CD14-positive monocyte (primary cell): ENCODE results near the gene SLC16A9. TPM values are rescaled to one million over a fixed set of nuclear protein-coding genes. Genes with fewer than 3 reads are reported as not detected.
A peak's percentile ranks its signal among the peaks of the same experiment; 100 is the strongest.

ENCODE experiments used
- DNase-seq, 3 donors: peaks; one replicate each; pipeline ENCODE4 v3.0.0-alpha.2; 2011 to 2022
- H2AFZ ChIP-seq: 2 replicates; pipeline ENCODE4 v1.6.0; 2012; ENCODE audit warnings: mild to moderate bottlenecking, low read depth, low read length, inconsistent platforms; ENCODE audit not compliant: insufficient read depth, poor library complexity, severe bottlenecking
- H3K27ac ChIP-seq, 2 donors: 1 replicate in 1 of 2; 2 replicates in 1 of 2; pipeline ENCODE4 v1.5.1; 2012 to 2013; ENCODE audit warnings: low read length in 2 of 2, control low read depth in 1 of 2, inconsistent platforms in 1 of 2, low read depth in 1 of 2, mild to moderate bottlenecking in 1 of 2
- H3K27me3 ChIP-seq, 2 donors: one replicate each; pipeline versions ENCODE4 v1.6.0 to v1.6.1; 2011 to 2013; ENCODE audit warnings: low read length in 2 of 2; ENCODE audit not compliant: control insufficient read depth in 2 of 2, insufficient read depth in 2 of 2
- H3K36me3 ChIP-seq, 2 donors: replicated peaks in 1 of 2; 1 replicate in 1 of 2; 2 replicates in 1 of 2; pipeline versions ENCODE4 v1.5.1 to v1.6.1; 2012 to 2013; ENCODE audit warnings: low read length in 2 of 2, control low read depth in 1 of 2, inconsistent platforms in 1 of 2, mild to moderate bottlenecking in 1 of 2; ENCODE audit not compliant: insufficient read depth in 2 of 2, control insufficient read depth in 1 of 2
- H3K4me1 ChIP-seq, 2 donors: 1 replicate in 1 of 2; 2 replicates in 1 of 2; pipeline versions ENCODE4 v1.5.1 to v1.6.1; 2012 to 2013; ENCODE audit warnings: low read length in 2 of 2, control low read depth in 1 of 2, inconsistent platforms in 1 of 2, mild to moderate bottlenecking in 1 of 2, moderate library complexity in 1 of 2; ENCODE audit not compliant: insufficient read depth in 2 of 2, control insufficient read depth in 1 of 2
- H3K4me2 ChIP-seq: replicated peaks from 2 replicates; pipeline ENCODE3; 2012; ENCODE audit warnings: low read length, moderate library complexity, mild to moderate bottlenecking; ENCODE audit not compliant: poor library complexity, severe bottlenecking; ENCODE audit errors: extremely low read depth
- H3K4me3 ChIP-seq, 3 experiments: fragments of 200-600 bp in 1 of 3; sonication (generic) in 1 of 3; replicated peaks in 1 of 3; 1 replicate in 2 of 3; 2 replicates in 1 of 3; pipeline ENCODE4 v1.5.1; 2011 to 2013; ENCODE audit warnings: low read length in 3 of 3, mild to moderate bottlenecking in 3 of 3, control low read depth in 2 of 3, low read depth in 2 of 3, inconsistent platforms in 1 of 3, moderate library complexity in 1 of 3
- H3K79me2 ChIP-seq: 2 replicates; pipeline ENCODE4 v1.6.0; 2012; ENCODE audit warnings: mild to moderate bottlenecking, control low read depth, inconsistent platforms, low read length, moderate library complexity; ENCODE audit not compliant: insufficient read depth
- H3K9ac ChIP-seq: 2 replicates; pipeline ENCODE4 v1.6.0; 2017; ENCODE audit warnings: low read length, mild to moderate bottlenecking; ENCODE audit not compliant: insufficient read depth, poor library complexity, severe bottlenecking
- H3K9me3 ChIP-seq, 2 donors: replicated peaks in 1 of 2; 1 replicate in 1 of 2; 2 replicates in 1 of 2; pipeline versions ENCODE4 v1.5.1 to v1.6.1; 2012 to 2013; ENCODE audit warnings: low read length in 2 of 2, control low read depth in 1 of 2; ENCODE audit not compliant: control insufficient read depth in 1 of 2, insufficient read depth in 1 of 2
- H4K20me1 ChIP-seq: 2 replicates; pipeline ENCODE4 v1.6.0; 2012; ENCODE audit warnings: mild to moderate bottlenecking, low read length, control low read depth, moderate library complexity; ENCODE audit not compliant: insufficient read depth
- H3K27ac Mint-ChIP-seq, 7 donors: one replicate each; pipeline ENCODE4 v1.8.0; 2020; ENCODE audit warnings: mild to moderate bottlenecking in 7 of 7, mixed read lengths in 7 of 7, moderate library complexity in 6 of 7, inconsistent platforms in 2 of 7
- H3K27me3 Mint-ChIP-seq, 3 donors: one replicate each; pipeline ENCODE4 v1.8.0; 2021 to 2022; ENCODE audit warnings: low read depth in 3 of 3, mild to moderate bottlenecking in 3 of 3, mixed read lengths in 3 of 3, moderate library complexity in 3 of 3, inconsistent platforms in 1 of 3
- H3K36me3 Mint-ChIP-seq, 2 donors: one replicate each; pipeline ENCODE4 v1.8.0; 2020; ENCODE audit warnings: mixed read lengths in 2 of 2, inconsistent platforms in 1 of 2, mild to moderate bottlenecking in 1 of 2
- H3K4me1 Mint-ChIP-seq: one replicate; pipeline ENCODE4 v1.8.0; 2020; ENCODE audit warnings: mild to moderate bottlenecking, mixed read lengths
- H3K4me3 Mint-ChIP-seq, 2 donors: one replicate each; pipeline ENCODE4 v1.8.0; 2020; ENCODE audit warnings: mild to moderate bottlenecking in 2 of 2, mixed read lengths in 2 of 2, moderate library complexity in 1 of 2
- H3K9me3 Mint-ChIP-seq, 7 donors: one replicate each; pipeline ENCODE4 v1.8.0; 2020 to 2022; ENCODE audit warnings: mixed read lengths in 7 of 7, mild to moderate bottlenecking in 6 of 7, moderate library complexity in 6 of 7, inconsistent platforms in 2 of 7
- WGBS: methylation state at CpG from one replicate; pipeline ENCODE4 v1.1.5; 2013; ENCODE audit warnings: missing lambda C conversion rate; ENCODE audit not compliant: insufficient coverage; 5-methylcytosine and 5-hydroxymethylcytosine counted together
- intact Hi-C, 2 donors: fragments of 100-400 bp; cut with micrococcal nuclease; formaldehyde crosslinking; loops; one replicate each; pipeline versions ENCODE4 v1.15.0 to v1.15.1; 2023
- polyA plus RNA-seq, 3 donors: library from polyadenylated mRNA; depleted of rRNA in 1 of 3; unstranded in 2 of 3; stranded (reverse) in 1 of 3; fragments of 300-500 nt in 2 of 3; fragments of >200 nt in 1 of 3; fragmentation: Illumina TruSeq in 2 of 3; gene quantifications; 1 replicate in 2 of 3; 2 replicates in 1 of 3; pipeline ENCODE4 v1.2.3, GENCODE V29; 2012 to 2021
- TF ChIP-seq, protein P1 (sequence below): fragments of 200-600 bp; IDR thresholded peaks from one replicate; pipeline ENCODE4 v1.8.0; 2022; ENCODE audit warnings: antibody characterized with exemption, mild to moderate bottlenecking

SLC16A9 gene
- polyA plus RNA-seq, 3 donors = not detected

DNA sequence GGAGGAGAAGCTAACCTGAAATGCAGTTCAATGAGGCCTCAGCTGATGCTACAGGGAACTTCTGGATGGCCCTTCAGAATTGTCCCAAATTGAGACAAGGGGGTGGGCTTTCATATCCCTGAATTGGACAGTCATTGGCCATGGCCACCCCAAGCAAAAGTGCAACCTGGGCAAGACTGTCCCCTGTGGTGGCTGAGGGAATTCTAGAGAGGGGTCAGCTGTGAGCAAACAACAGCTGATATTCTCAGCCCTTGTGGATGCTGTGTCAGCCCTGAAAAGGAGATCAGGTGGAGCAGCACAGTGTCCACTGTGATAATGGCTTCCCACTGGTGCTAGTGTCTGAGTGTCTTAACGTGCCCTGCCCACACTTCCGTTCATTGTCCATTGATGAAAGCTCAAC, 76.6 kb downstream of the SLC16A9 start:
- Histone ChIP-seq H3K9me3 (no peaks in the 10 kb centered on the region), H3K4me1 (no peaks in the 10 kb centered on the region), H4K20me1 (no peaks in the 10 kb centered on the region), H3K27me3 (no peaks in the 10 kb centered on the region), H3K79me2 (no peaks in the 10 kb centered on the region), H2AFZ (no peak overlapping the region), H3K4me2 (no peak overlapping the region), H3K36me3 (no peaks in the 10 kb centered on the region), H3K27ac (no peak overlapping the region), H3K4me3 (no peak overlapping the region), H3K9ac (no peak overlapping the region)
- Mint-ChIP-seq H3K27me3 (peaks cover 0 to 3% (median under 1%) of the 10 kb centered on the region in 3 donors), H3K27ac (no peak overlapping the region), H3K36me3 (no peaks in the 10 kb centered on the region), H3K4me1 (no peaks in the 10 kb centered on the region), H3K9me3 (peaks cover 0 to 6% (median 3%) of the 10 kb centered on the region in 7 donors), H3K4me3 (no peak overlapping the region)
- TF ChIP-seq, protein P1, sequence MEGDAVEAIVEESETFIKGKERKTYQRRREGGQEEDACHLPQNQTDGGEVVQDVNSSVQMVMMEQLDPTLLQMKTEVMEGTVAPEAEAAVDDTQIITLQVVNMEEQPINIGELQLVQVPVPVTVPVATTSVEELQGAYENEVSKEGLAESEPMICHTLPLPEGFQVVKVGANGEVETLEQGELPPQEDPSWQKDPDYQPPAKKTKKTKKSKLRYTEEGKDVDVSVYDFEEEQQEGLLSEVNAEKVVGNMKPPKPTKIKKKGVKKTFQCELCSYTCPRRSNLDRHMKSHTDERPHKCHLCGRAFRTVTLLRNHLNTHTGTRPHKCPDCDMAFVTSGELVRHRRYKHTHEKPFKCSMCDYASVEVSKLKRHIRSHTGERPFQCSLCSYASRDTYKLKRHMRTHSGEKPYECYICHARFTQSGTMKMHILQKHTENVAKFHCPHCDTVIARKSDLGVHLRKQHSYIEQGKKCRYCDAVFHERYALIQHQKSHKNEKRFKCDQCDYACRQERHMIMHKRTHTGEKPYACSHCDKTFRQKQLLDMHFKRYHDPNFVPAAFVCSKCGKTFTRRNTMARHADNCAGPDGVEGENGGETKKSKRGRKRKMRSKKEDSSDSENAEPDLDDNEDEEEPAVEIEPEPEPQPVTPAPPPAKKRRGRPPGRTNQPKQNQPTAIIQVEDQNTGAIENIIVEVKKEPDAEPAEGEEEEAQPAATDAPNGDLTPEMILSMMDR = no peak
- 94% methylated on average over 2 of the region's 2 CpGs for WGBS
- DNase-seq = no peak
- intact Hi-C loops = no loop called here

DNA sequence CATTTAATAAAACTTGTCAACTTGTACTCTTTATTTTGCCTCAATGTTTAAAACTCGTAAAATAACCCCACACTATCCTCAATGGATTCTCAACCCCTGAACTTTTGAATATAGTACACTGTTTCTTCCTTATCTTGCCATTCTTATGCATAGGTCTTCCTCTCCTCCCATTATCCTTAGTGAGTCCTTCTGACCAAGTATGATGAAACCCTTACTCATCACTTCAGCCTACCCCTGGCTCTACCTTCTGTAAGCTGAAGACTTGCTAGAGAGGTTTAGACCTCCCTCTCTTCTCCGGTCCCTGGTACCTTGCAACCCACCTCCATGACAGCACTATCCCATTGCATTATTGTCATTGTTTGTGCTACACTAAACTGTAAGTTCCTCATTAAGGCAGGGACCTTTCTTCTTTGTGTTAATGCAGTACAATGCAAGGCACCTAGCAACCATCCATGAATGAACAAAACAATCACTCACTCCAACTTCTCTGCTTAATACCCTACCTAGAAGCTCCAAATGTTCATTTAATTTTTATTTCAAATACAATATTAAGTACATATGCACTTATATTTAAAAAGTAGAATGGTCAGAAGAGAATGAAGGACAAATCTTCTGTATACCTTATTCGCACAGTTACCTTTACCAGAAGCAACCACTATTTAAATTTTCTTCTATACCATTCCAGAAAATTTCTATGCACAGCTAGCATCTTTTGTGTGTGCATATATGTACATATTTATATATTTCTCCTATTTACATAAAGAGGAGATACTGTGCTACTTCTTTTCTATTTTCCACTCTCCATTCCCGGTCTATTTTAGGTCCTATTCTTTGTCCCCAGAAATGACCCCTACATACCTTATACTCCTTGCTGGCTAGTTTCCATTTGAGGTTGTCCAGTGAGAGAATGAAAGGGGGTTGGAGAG, 77.5 kb downstream of the SLC16A9 start:
- Histone ChIP-seq H3K9ac (no peak overlapping the region), H3K4me2 (no peak overlapping the region), H3K36me3 (no peaks in the 10 kb centered on the region), H3K9me3 (no peaks in the 10 kb centered on the region), H3K4me1 (no peaks in the 10 kb centered on the region), H2AFZ (no peak overlapping the region), H3K27ac (no peak overlapping the region), H4K20me1 (no peaks in the 10 kb centered on the region), H3K4me3 (no peak overlapping the region), H3K79me2 (no peaks in the 10 kb centered on the region), H3K27me3 (no peaks in the 10 kb centered on the region)
- no peaks in the 10 kb centered on the region for H3K4me1 Mint-ChIP-seq
- TF ChIP-seq, protein P1 = no peak
- peak overlapping the region in 1 of 7 donors; percentile 7 for H3K27ac Mint-ChIP-seq
- no peak for DNase-seq
- no peak overlapping the region for H3K4me3 Mint-ChIP-seq
- intact Hi-C loops = no loop called here
- peaks cover 0 to 3% (median 2%) of the 10 kb centered on the region in 3 donors for H3K27me3 Mint-ChIP-seq
- 100% methylated on average over 1 of the region's 4 CpGs for WGBS
- no peaks in the 10 kb centered on the region for H3K36me3 Mint-ChIP-seq
- peaks cover 0 to 3% (median 2%) of the 10 kb centered on the region in 7 donors for H3K9me3 Mint-ChIP-seq
